Measurements from ENCODE around the gene HAND1. TPM values are rescaled to one million over a fixed set of nuclear protein-coding genes. Genes with fewer than 3 reads are reported as not detected.
"Not testable (repeated sequence)": the region's sequence is repeated elsewhere in the genome, so short reads cannot be mapped to it uniquely, and the experiment has no call there.

HAND1 gene
- total RNA-seq, 1 donor from 2014 or later: not detected

- Mint-ChIP-seq H3K27me3 (ENCODE audit: low read depth) (peaks cover 59% of the 10 kb centered on the region), H3K4me3 (ENCODE audit: unreplicated experiment) (no peak overlapping the region), H3K9me3 (ENCODE audit: low read depth) (no peaks in the 10 kb centered on the region), H3K27ac (ENCODE audit: unreplicated experiment) (no peak overlapping the region), H3K4me1 (ENCODE audit: low read depth) (peaks cover 8% of the 10 kb centered on the region), H3K36me3 (ENCODE audit: low read depth) (no peaks in the 10 kb centered on the region)
- TF ChIP-seq, protein P1, sequence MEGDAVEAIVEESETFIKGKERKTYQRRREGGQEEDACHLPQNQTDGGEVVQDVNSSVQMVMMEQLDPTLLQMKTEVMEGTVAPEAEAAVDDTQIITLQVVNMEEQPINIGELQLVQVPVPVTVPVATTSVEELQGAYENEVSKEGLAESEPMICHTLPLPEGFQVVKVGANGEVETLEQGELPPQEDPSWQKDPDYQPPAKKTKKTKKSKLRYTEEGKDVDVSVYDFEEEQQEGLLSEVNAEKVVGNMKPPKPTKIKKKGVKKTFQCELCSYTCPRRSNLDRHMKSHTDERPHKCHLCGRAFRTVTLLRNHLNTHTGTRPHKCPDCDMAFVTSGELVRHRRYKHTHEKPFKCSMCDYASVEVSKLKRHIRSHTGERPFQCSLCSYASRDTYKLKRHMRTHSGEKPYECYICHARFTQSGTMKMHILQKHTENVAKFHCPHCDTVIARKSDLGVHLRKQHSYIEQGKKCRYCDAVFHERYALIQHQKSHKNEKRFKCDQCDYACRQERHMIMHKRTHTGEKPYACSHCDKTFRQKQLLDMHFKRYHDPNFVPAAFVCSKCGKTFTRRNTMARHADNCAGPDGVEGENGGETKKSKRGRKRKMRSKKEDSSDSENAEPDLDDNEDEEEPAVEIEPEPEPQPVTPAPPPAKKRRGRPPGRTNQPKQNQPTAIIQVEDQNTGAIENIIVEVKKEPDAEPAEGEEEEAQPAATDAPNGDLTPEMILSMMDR (IDR thresholded peaks at IDR 0.05): no peak
- DNase-seq (ENCODE audit: low spot score): no peak
These were observed 40.4 kb upstream of the HAND1 start for GRCh38 chr5:154518438-154518867.

- Mint-ChIP-seq H3K36me3 (ENCODE audit: low read depth) (no peaks in the 10 kb centered on the region), H3K4me1 (ENCODE audit: low read depth) (peaks cover 5% of the 10 kb centered on the region), H3K27me3 (ENCODE audit: low read depth) (peaks cover 56% of the 10 kb centered on the region), H3K27ac (ENCODE audit: unreplicated experiment) (no peak overlapping the region), H3K9me3 (ENCODE audit: low read depth) (no peaks in the 10 kb centered on the region), H3K4me3 (ENCODE audit: unreplicated experiment) (no peak overlapping the region)
- TF ChIP-seq, protein P1 (IDR thresholded peaks at IDR 0.05): no peak
- DNase-seq (ENCODE audit: low spot score): no peak
These were observed 39.9 kb upstream of the HAND1 start for GRCh38 chr5:154517810-154518437.

GRCh38 chr5:154517181-154517580 is 39.2 kb upstream of the HAND1 start:
- H3K27ac Mint-ChIP-seq (ENCODE audit: unreplicated experiment): no peak overlapping the region
- H3K4me1 Mint-ChIP-seq (ENCODE audit: low read depth): peaks cover 5% of the 10 kb centered on the region
- peaks cover 56% of the 10 kb centered on the region for H3K27me3 Mint-ChIP-seq (ENCODE audit: low read depth)
- no peaks in the 10 kb centered on the region for H3K36me3 Mint-ChIP-seq (ENCODE audit: low read depth)
- DNase-seq (ENCODE audit: low spot score): no peak
- H3K4me3 Mint-ChIP-seq (ENCODE audit: unreplicated experiment): no peak overlapping the region
- H3K9me3 Mint-ChIP-seq (ENCODE audit: low read depth): no peaks in the 10 kb centered on the region
- TF ChIP-seq, protein P1 (IDR thresholded peaks at IDR 0.05): no peak

- H3K27me3 Mint-ChIP-seq (ENCODE audit: low read depth): peaks cover 59% of the 10 kb centered on the region
- H3K9me3 Mint-ChIP-seq (ENCODE audit: low read depth): no peaks in the 10 kb centered on the region
- H3K36me3 Mint-ChIP-seq (ENCODE audit: low read depth): no peaks in the 10 kb centered on the region
- peaks cover 5% of the 10 kb centered on the region for H3K4me1 Mint-ChIP-seq (ENCODE audit: low read depth)
- no peak overlapping the region for H3K4me3 Mint-ChIP-seq (ENCODE audit: unreplicated experiment)
- no peak overlapping the region for H3K27ac Mint-ChIP-seq (ENCODE audit: unreplicated experiment)
- TF ChIP-seq, protein P1 (IDR thresholded peaks at IDR 0.05): no peak
- DNase-seq (ENCODE audit: low spot score): no peak
These were observed 38.4 kb upstream of the HAND1 start for GRCh38 chr5:154516475-154516874.

- not testable (repeated sequence) for H3K4me1 Mint-ChIP-seq (ENCODE audit: low read depth); H3K4me3 Mint-ChIP-seq (ENCODE audit: unreplicated experiment); H3K36me3 Mint-ChIP-seq (ENCODE audit: low read depth); H3K27ac Mint-ChIP-seq (ENCODE audit: unreplicated experiment); DNase-seq (ENCODE audit: low spot score); H3K9me3 Mint-ChIP-seq (ENCODE audit: low read depth)
- H3K27me3 Mint-ChIP-seq (ENCODE audit: low read depth): peaks cover 60% of the 10 kb centered on the region
These were observed 37.5 kb upstream of the HAND1 start for GRCh38 chr5:154515488-154515887.

DNA sequence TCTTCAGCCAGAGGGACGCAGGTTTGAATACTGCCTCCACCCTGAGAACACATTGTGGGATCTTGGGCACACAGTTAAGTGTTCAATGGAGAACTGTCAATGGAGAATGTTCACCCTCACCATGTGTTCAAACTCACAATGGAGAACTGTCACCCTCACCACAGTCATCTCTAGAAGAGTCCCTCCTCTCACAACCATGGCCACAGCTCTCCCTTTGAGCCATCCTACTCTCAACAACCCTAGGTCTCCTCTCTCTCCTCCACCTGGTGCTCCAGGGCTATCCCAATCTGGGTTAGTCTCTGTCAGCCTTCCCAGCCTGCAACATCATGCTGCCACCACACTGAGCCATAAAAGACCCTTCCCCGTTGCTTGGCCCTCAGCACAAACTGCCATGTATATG is 36.3 kb upstream of the HAND1 start:
- Mint-ChIP-seq H3K36me3 (ENCODE audit: low read depth) (peaks cover 2% of the 10 kb centered on the region), H3K27ac (ENCODE audit: unreplicated experiment) (no peak overlapping the region), H3K27me3 (ENCODE audit: low read depth) (peaks cover 62% of the 10 kb centered on the region), H3K9me3 (ENCODE audit: low read depth) (no peaks in the 10 kb centered on the region), H3K4me3 (ENCODE audit: unreplicated experiment) (no peak overlapping the region), H3K4me1 (ENCODE audit: low read depth) (peaks cover under 1% of the 10 kb centered on the region)
- DNase-seq (ENCODE audit: low spot score): no peak
- TF ChIP-seq, protein P1 (IDR thresholded peaks at IDR 0.05): no peak
